A549 treated with Hydrocortisone at 1 μM for 4 hours (cell line): ENCODE measurements around the gene TECTA. TPM values are rescaled to one million over a fixed set of nuclear protein-coding genes. Genes with fewer than 3 reads are reported as not detected.

ENCODE experiments used
- total RNA-seq: library from RNA; stranded (reverse); fragments of 200-300 nt; extraction: Qiagen RNA extraction; gene quantifications from 5 replicates; pipeline ENCODE4 v1.2.3, GENCODE V29; 2022

TECTA gene, protein sequence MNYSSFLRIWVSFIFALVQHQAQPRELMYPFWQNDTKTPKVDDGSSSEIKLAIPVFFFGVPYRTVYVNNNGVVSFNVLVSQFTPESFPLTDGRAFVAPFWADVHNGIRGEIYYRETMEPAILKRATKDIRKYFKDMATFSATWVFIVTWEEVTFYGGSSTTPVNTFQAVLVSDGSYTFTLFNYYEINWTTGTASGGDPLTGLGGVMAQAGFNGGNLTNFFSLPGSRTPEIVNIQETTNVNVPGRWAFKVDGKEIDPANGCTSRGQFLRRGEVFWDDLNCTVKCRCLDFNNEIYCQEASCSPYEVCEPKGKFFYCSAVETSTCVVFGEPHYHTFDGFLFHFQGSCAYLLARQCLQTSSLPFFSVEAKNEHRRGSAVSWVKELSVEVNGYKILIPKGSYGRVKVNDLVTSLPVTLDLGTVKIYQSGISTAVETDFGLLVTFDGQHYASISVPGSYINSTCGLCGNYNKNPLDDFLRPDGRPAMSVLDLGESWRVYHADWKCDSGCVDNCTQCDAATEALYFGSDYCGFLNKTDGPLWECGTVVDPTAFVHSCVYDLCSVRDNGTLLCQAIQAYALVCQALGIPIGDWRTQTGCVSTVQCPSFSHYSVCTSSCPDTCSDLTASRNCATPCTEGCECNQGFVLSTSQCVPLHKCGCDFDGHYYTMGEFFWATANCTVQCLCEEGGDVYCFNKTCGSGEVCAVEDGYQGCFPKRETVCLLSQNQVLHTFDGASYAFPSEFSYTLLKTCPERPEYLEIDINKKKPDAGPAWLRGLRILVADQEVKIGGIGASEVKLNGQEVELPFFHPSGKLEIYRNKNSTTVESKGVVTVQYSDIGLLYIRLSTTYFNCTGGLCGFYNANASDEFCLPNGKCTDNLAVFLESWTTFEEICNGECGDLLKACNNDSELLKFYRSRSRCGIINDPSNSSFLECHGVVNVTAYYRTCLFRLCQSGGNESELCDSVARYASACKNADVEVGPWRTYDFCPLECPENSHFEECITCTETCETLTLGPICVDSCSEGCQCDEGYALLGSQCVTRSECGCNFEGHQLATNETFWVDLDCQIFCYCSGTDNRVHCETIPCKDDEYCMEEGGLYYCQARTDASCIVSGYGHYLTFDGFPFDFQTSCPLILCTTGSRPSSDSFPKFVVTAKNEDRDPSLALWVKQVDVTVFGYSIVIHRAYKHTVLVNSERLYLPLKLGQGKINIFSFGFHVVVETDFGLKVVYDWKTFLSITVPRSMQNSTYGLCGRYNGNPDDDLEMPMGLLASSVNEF (N-terminal part only)
- 0.05 to 0.17 TPM (median 0.07 TPM) in 5 replicates for total RNA-seq

DNA sequence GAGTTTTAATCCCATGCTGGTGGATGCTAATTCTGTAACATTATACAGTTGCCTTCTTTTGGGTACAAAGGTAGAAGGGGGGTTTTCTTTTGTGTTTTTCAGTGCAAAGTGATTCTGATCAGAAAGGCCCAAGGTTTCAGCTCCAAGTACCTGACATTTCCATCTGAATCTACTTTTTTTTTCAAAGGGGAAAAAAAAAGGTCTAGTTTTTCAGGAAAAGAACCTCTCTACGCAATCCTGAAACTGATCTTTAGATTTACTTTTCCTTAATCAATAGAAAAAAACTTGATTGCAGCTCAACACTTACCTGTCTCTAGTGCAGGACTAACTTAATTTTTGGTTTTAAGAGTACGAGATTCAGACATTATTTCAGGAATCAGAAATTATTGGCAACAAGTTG, at the start of gene TECTA:
TSS of gene TECTA (plus strand) at position 301 of the 400 bp plus-strand sequence. CDS start 1,423 bp downstream, outside the sequence.

Other genes starting within 250 kb of the TECTA start
- gene TBCEL, start 77.1 kb upstream of the TECTA start, total RNA-seq = 5.2 to 7.9 TPM (median 6.1 TPM) in 5 replicates
- gene SC5D, start 191.5 kb downstream of the TECTA start, total RNA-seq = 8.5 to 12.1 TPM (median 9.9 TPM) in 5 replicates